IMR-90 (cell line): ENCODE measurements around the gene BTBD17.

Experiments
- BHLHE40 ChIP-seq: fragments of 150-350 bp; IDR thresholded peaks from 2 replicates; pipeline ENCODE4 v1.6.1; 2016; ENCODE audit warnings: mild to moderate bottlenecking, low read depth, low read length
- CEBPB ChIP-seq: IDR thresholded peaks from 2 replicates; pipeline ENCODE4 v1.6.1; 2012; ENCODE audit warnings: low read depth, low read length, improper control_type of control experiment
- CTCF ChIP-seq: conservative IDR thresholded peaks from 2 replicates; pipeline ENCODE4 v1.5.1; 2012; ENCODE audit warnings: mild to moderate bottlenecking, low read depth, low read length, improper control_type of control experiment
- FOS ChIP-seq: fragments of 150-350 bp; IDR thresholded peaks from 2 replicates; pipeline ENCODE4 v1.6.1; 2016; ENCODE audit warnings: low read depth, low read length
- MXI1 ChIP-seq: IDR thresholded peaks from 2 replicates; pipeline ENCODE4 v1.6.1; 2012; ENCODE audit warnings: low read depth, mild to moderate bottlenecking, low read length, moderate library complexity, borderline replicate concordance
- NFE2L2 ChIP-seq: fragments of 150-350 bp; IDR thresholded peaks from 2 replicates; pipeline ENCODE4 v1.6.1; 2016; ENCODE audit warnings: low read depth, mild to moderate bottlenecking, low read length
- POLR2A ChIP-seq: IDR thresholded peaks from 2 replicates; pipeline ENCODE4 v1.6.1; 2012; ENCODE audit warnings: mild to moderate bottlenecking, low read depth, low read length
- RAD21 ChIP-seq: IDR thresholded peaks from 2 replicates; pipeline ENCODE4 v1.6.1; 2012; ENCODE audit warnings: low read length, improper control_type of control experiment
- RCOR1 ChIP-seq: IDR thresholded peaks from 2 replicates; pipeline ENCODE4 v1.6.1; 2012; ENCODE audit warnings: mild to moderate bottlenecking, low read length, improper control_type of control experiment; ENCODE audit not compliant: insufficient replicate concordance
- RFX5 ChIP-seq: IDR thresholded peaks from 2 replicates; pipeline ENCODE4 v1.8.0; 2012; ENCODE audit warnings: low read depth, mild to moderate bottlenecking, low read length, moderate library complexity
- SMC3 ChIP-seq: fragments of 150-350 bp; IDR thresholded peaks from 2 replicates; pipeline ENCODE4 v1.6.1; 2016; ENCODE audit warnings: low read depth, mild to moderate bottlenecking, antibody characterized with exemption, low read length, moderate library complexity
- TF ChIP-seq, protein P1 (sequence below): fragments of 150-350 bp; IDR thresholded peaks from 2 replicates; pipeline ENCODE4 v1.6.1; 2017; ENCODE audit warnings: mild to moderate bottlenecking, antibody characterized with exemption, low read length, low read depth
- TF ChIP-seq, protein P2 (sequence below): fragments of 150-350 bp; IDR thresholded peaks from 2 replicates; pipeline ENCODE4 v1.6.1; 2016; ENCODE audit warnings: low read depth, mild to moderate bottlenecking, low read length, moderate library complexity, borderline replicate concordance

- TF ChIP-seq CTCF = no peak
- no peak for TF ChIP-seq POLR2A
- TF ChIP-seq, protein P1, sequence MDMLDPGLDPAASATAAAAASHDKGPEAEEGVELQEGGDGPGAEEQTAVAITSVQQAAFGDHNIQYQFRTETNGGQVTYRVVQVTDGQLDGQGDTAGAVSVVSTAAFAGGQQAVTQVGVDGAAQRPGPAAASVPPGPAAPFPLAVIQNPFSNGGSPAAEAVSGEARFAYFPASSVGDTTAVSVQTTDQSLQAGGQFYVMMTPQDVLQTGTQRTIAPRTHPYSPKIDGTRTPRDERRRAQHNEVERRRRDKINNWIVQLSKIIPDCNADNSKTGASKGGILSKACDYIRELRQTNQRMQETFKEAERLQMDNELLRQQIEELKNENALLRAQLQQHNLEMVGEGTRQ = no peak
- TF ChIP-seq RAD21 = no peak
- TF ChIP-seq CEBPB = no peak
- TF ChIP-seq NFE2L2 = no peak
- TF ChIP-seq BHLHE40 = no peak
- no peak for TF ChIP-seq SMC3
- no peak for TF ChIP-seq RCOR1
- TF ChIP-seq RFX5 = no peak
- TF ChIP-seq, protein P2, sequence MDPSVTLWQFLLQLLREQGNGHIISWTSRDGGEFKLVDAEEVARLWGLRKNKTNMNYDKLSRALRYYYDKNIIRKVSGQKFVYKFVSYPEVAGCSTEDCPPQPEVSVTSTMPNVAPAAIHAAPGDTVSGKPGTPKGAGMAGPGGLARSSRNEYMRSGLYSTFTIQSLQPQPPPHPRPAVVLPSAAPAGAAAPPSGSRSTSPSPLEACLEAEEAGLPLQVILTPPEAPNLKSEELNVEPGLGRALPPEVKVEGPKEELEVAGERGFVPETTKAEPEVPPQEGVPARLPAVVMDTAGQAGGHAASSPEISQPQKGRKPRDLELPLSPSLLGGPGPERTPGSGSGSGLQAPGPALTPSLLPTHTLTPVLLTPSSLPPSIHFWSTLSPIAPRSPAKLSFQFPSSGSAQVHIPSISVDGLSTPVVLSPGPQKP = no peak
- TF ChIP-seq MXI1 = no peak
- no peak for TF ChIP-seq FOS
Measured at GRCh38 chr17:74394275-74394950, 32.7 kb upstream of the BTBD17 start.
